RWPE1 (cell line): ENCODE results near the gene GRM1.

Source experiments
- CTCF ChIA-PET: fragments of 350-600 bp; sonication (Branson Sonifier 250); formaldehyde crosslinking; extraction: SDS; loops from one replicate; lab custom pipeline; 2021; lab: Yijun Ruan, JAX
- POLR2A ChIA-PET: fragments of 400-600 bp; formaldehyde crosslinking; extraction: SDS; loops from one replicate; lab custom pipeline; 2020; ENCODE audit warnings: antibody characterized with exemption; ENCODE audit not compliant: low non-redundant PET; lab: Yijun Ruan, JAX
- DNase-seq: peaks from one replicate; pipeline ENCODE4 v3.0.0; 2012; ENCODE audit warnings: low spot score
- H3K27ac ChIP-seq: fragments of 450-650 bp; 2 replicates; pipeline ENCODE4 v1.5.1; 2017
- CTCF ChIP-seq: fragments of 450-650 bp; conservative IDR thresholded peaks from 2 replicates; pipeline ENCODE4 v1.5.1; 2017; ENCODE audit warnings: low read depth, mild to moderate bottlenecking

The GRM1 gene

GRCh38 chr6:146335336-146335735 lies 306.5 kb downstream of the GRM1 start:
- ChIA-PET POLR2A (no interaction called here), CTCF (no interaction called here)
- no peak for DNase-seq
- TF ChIP-seq CTCF: no peak
- no peak overlapping the region for H3K27ac ChIP-seq

- ChIA-PET POLR2A (no interaction called here), CTCF (no interaction called here)
- DNase-seq: no peak
- no peak overlapping the region for H3K27ac ChIP-seq
- TF ChIP-seq CTCF: no peak
Observed at GRCh38 chr6:146336191-146336590, 307.3 kb downstream of the GRM1 start.

- POLR2A ChIA-PET: no interaction called here
- H3K27ac ChIP-seq: no peak overlapping the region
- DNase-seq: no peak
- CTCF ChIA-PET: no interaction called here
- TF ChIP-seq CTCF: no peak
Observed at GRCh38 chr6:146337376-146337775, 308.5 kb downstream of the GRM1 start.

- no peak for TF ChIP-seq CTCF
- ChIA-PET CTCF (interaction anchor here (0.7 kb wide), 1 partner anchor 10 kb away, joined by 3 read pairs; no protein-coding TSS in a partner anchor), POLR2A (no interaction called here)
- no peak for DNase-seq
- no peak overlapping the region for H3K27ac ChIP-seq
Observed at GRCh38 chr6:146339716-146340115, 310.9 kb downstream of the GRM1 start.

- TF ChIP-seq CTCF: no peak
- POLR2A ChIA-PET: no interaction called here
- CTCF ChIA-PET: no interaction called here
- no peak for DNase-seq
- H3K27ac ChIP-seq: no peak overlapping the region
Observed at GRCh38 chr6:146341493-146342230, 312.8 kb downstream of the GRM1 start.

GRCh38 chr6:146345598-146345997 lies 316.7 kb downstream of the GRM1 start:
- no peak overlapping the region for H3K27ac ChIP-seq
- DNase-seq: no peak
- ChIA-PET POLR2A (no interaction called here), CTCF (no interaction called here)
- no peak for TF ChIP-seq CTCF
